Mucosa of stomach (tissue), 1 donor: ENCODE results near the gene XG.

Experiments used
- H3K27me3 ChIP-seq: one replicate; pipeline ENCODE4 v1.7.0; 2013; ENCODE audit warnings: mild to moderate bottlenecking, low read length; ENCODE audit not compliant: control insufficient read depth, insufficient read depth
- H3K36me3 ChIP-seq: one replicate; pipeline ENCODE4 v1.7.0; 2013; ENCODE audit warnings: low read length; ENCODE audit not compliant: control insufficient read depth, insufficient read depth
- H3K4me1 ChIP-seq: one replicate; pipeline ENCODE4 v1.7.0; 2013; ENCODE audit warnings: mild to moderate bottlenecking, low read length; ENCODE audit not compliant: control insufficient read depth, insufficient read depth
- H3K4me3 ChIP-seq: one replicate; pipeline ENCODE4 v1.7.0; 2013; ENCODE audit warnings: low read length
- H3K9ac ChIP-seq: one replicate; pipeline ENCODE4 v1.7.0; 2013; ENCODE audit warnings: mild to moderate bottlenecking, low read length, moderate library complexity
- H3K9me3 ChIP-seq: one replicate; pipeline ENCODE4 v1.7.0; 2013; ENCODE audit warnings: mild to moderate bottlenecking, low read length, moderate library complexity; ENCODE audit not compliant: control insufficient read depth
- donor health status: Pancreatic carcinoma.

The XG gene

GRCh38 chrX:2837961-2838360, 86.1 kb downstream of the XG start:
- Histone ChIP-seq H3K36me3 (no peaks in the 10 kb centered on the region), H3K4me1 (no peaks in the 10 kb centered on the region), H3K4me3 (no peak overlapping the region), H3K9me3 (no peaks in the 10 kb centered on the region), H3K27me3 (no peaks in the 10 kb centered on the region), H3K9ac (no peak overlapping the region)

GRCh38 chrX:2840961-2841360, 89.1 kb downstream of the XG start:
- Histone ChIP-seq H3K4me1 (no peaks in the 10 kb centered on the region), H3K9me3 (no peaks in the 10 kb centered on the region), H3K36me3 (no peaks in the 10 kb centered on the region), H3K27me3 (no peaks in the 10 kb centered on the region), H3K9ac (no peak overlapping the region), H3K4me3 (no peak overlapping the region)

- Histone ChIP-seq H3K9me3 (no peaks in the 10 kb centered on the region), H3K27me3 (no peaks in the 10 kb centered on the region), H3K4me1 (no peaks in the 10 kb centered on the region), H3K4me3 (no peak overlapping the region), H3K36me3 (no peaks in the 10 kb centered on the region), H3K9ac (no peak overlapping the region)
These were observed 89.7 kb downstream of the XG start for GRCh38 chrX:2841537-2841936.

GRCh38 chrX:2846992-2847391, 95.2 kb downstream of the XG start:
- H3K4me3 ChIP-seq: no peak overlapping the region
- H3K9ac ChIP-seq: no peak overlapping the region
- H3K27me3 ChIP-seq: no peaks in the 10 kb centered on the region
- H3K4me1 ChIP-seq: no peaks in the 10 kb centered on the region
- no peaks in the 10 kb centered on the region for H3K9me3 ChIP-seq
- no peaks in the 10 kb centered on the region for H3K36me3 ChIP-seq

GRCh38 chrX:2848871-2849301, 97.0 kb downstream of the XG start:
- no peaks in the 10 kb centered on the region for H3K36me3 ChIP-seq
- H3K9ac ChIP-seq: no peak overlapping the region
- H3K4me3 ChIP-seq: no peak overlapping the region
- H3K27me3 ChIP-seq: no peaks in the 10 kb centered on the region
- no peaks in the 10 kb centered on the region for H3K9me3 ChIP-seq
- no peaks in the 10 kb centered on the region for H3K4me1 ChIP-seq

- Histone ChIP-seq H3K4me3 (no peak overlapping the region), H3K36me3 (no peaks in the 10 kb centered on the region), H3K27me3 (no peaks in the 10 kb centered on the region), H3K4me1 (no peaks in the 10 kb centered on the region), H3K9ac (no peak overlapping the region), H3K9me3 (no peaks in the 10 kb centered on the region)
These were observed 103.1 kb downstream of the XG start for GRCh38 chrX:2854918-2855317.

GRCh38 chrX:2855761-2856160, 103.9 kb downstream of the XG start:
- Histone ChIP-seq H3K4me1 (no peaks in the 10 kb centered on the region), H3K4me3 (no peak overlapping the region), H3K9me3 (no peaks in the 10 kb centered on the region), H3K9ac (no peak overlapping the region), H3K36me3 (no peaks in the 10 kb centered on the region), H3K27me3 (no peaks in the 10 kb centered on the region)

- Histone ChIP-seq H3K4me1 (no peaks in the 10 kb centered on the region), H3K27me3 (no peaks in the 10 kb centered on the region), H3K36me3 (no peaks in the 10 kb centered on the region), H3K4me3 (no peak overlapping the region), H3K9ac (no peak overlapping the region), H3K9me3 (no peaks in the 10 kb centered on the region)
These were observed 105.7 kb downstream of the XG start for GRCh38 chrX:2857566-2857965.

- H3K4me3 ChIP-seq: no peak overlapping the region
- H3K4me1 ChIP-seq: no peaks in the 10 kb centered on the region
- H3K9ac ChIP-seq: no peak overlapping the region
- no peaks in the 10 kb centered on the region for H3K27me3 ChIP-seq
- no peaks in the 10 kb centered on the region for H3K9me3 ChIP-seq
- no peaks in the 10 kb centered on the region for H3K36me3 ChIP-seq
These were observed 107.5 kb downstream of the XG start for GRCh38 chrX:2859197-2859797.

- no peaks in the 10 kb centered on the region for H3K9me3 ChIP-seq
- no peaks in the 10 kb centered on the region for H3K4me1 ChIP-seq
- no peaks in the 10 kb centered on the region for H3K36me3 ChIP-seq
These were observed 110.6 kb downstream of the XG start for GRCh38 chrX:2862404-2862803.

GRCh38 chrX:2863646-2864045, 111.8 kb downstream of the XG start:
- Histone ChIP-seq H3K4me3 (no peak overlapping the region), H3K27me3 (no peaks in the 10 kb centered on the region), H3K4me1 (no peaks in the 10 kb centered on the region), H3K36me3 (no peaks in the 10 kb centered on the region), H3K9me3 (no peaks in the 10 kb centered on the region), H3K9ac (no peak overlapping the region)

More at GRCh38 chrX:2862404-2862803, 110.6 kb downstream of the XG start:
- H3K27me3 ChIP-seq: no peaks in the 10 kb centered on the region
- no peak overlapping the region for H3K9ac ChIP-seq
- no peak overlapping the region for H3K4me3 ChIP-seq
